Thyroid gland (tissue), 4 donors: ENCODE results near the gene TRAK1. TPM values are rescaled to one million over a fixed set of nuclear protein-coding genes. Genes with fewer than 3 reads are reported as not detected.

ENCODE experiments used
- DNase-seq, 2 donors: peaks; one replicate each; pipeline ENCODE4 v3.0.0-alpha.2; 2019
- H3K27ac ChIP-seq, 3 donors: fragments of 200-600 bp; sonication (generic); 1 replicate in 2 of 3; 2 replicates in 1 of 3; pipeline ENCODE4 v1.5.1; 2016 to 2019; ENCODE audit warnings: mild to moderate bottlenecking in 1 of 3, moderate library complexity in 1 of 3
- H3K27me3 ChIP-seq: fragments of 200-600 bp; sonication (generic); one replicate; pipeline ENCODE4 v1.5.1; 2019
- H3K36me3 ChIP-seq, 2 donors: fragments of 200-600 bp; sonication (generic); one replicate each; pipeline ENCODE4 v1.5.1; 2016 to 2019
- H3K4me1 ChIP-seq, 2 donors: fragments of 200-600 bp; sonication (generic); one replicate each; pipeline ENCODE4 v1.5.1; 2017 to 2019
- H3K4me3 ChIP-seq, 3 donors: fragments of 200-600 bp; sonication (generic); replicated peaks in 1 of 3; 1 replicate in 2 of 3; 2 replicates in 1 of 3; pipeline ENCODE4 v1.5.1; 2016; ENCODE audit warnings: mild to moderate bottlenecking in 1 of 3
- H3K9me3 ChIP-seq: fragments of 200-600 bp; sonication (generic); one replicate; pipeline ENCODE4 v1.5.1; 2017
- POLR2A ChIP-seq, 2 donors: fragments of 450-650 bp; IDR thresholded peaks; one replicate each; pipeline ENCODE4 v1.6.1; 2017; ENCODE audit warnings: antibody characterized with exemption in 2 of 2, mild to moderate bottlenecking in 2 of 2, moderate library complexity in 1 of 2
- WGBS, 2 donors: methylation state at CpG; one replicate each; pipeline ENCODE4 v1.1.5; 2017; 5-methylcytosine and 5-hydroxymethylcytosine counted together
- intact Hi-C: fragments of 100-400 bp; cut with DNase I; formaldehyde crosslinking; loops from one replicate; pipeline ENCODE4 v1.15.1; 2023
- total RNA-seq, 4 donors: library from RNA; depleted of rRNA; stranded (reverse); fragments of >200 nt; gene quantifications; one replicate each; pipeline ENCODE4 v1.2.3, GENCODE V29; 2016
- TF ChIP-seq, protein P1 (sequence below), 6 experiments: fragments of 200-600 bp in 3 of 6; fragments of 450-650 bp in 3 of 6; sonication (generic) in 3 of 6; IDR thresholded peaks; one replicate each; pipeline ENCODE4 v1.5.1; 2016 to 2019; ENCODE audit warnings: antibody characterized with exemption in 6 of 6, mild to moderate bottlenecking in 2 of 6, inconsistent platforms in 1 of 6, moderate library complexity in 1 of 6

The TRAK1 gene
- total RNA-seq, 4 donors from 2014 or later = 46.1 to 87.8 (median 76.4) TPM

DNA sequence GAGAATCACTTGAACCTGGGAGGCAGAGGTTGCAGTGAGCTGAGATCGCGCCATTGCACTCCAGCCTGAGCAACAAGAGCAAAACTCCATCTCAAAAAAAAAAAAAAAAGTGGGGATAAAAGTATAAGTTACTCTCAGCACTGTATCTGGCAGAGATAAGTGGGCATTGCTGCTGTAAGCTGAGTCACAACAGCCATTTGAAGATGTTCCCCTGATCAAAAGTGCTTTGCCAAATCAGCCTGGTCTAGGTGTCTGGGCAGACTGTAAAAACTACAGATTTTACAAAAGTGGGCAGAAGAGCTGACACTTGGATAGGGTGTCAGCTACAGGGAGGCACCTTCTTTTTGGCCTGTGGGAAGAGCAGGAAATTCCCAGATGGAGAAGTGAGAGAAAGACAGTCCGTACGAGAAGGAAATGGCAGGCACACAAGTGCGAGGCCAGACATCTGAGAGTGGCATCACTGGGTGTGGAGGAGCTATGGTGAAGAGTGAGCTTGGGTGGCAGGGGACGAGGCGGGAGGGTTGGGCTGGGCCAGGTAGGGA lies 78.5 kb downstream of the TRAK1 start:
- intact Hi-C loops = no loop called here
- no peak overlapping the region for H3K4me3 ChIP-seq
- TF ChIP-seq POLR2A (IDR thresholded peaks at IDR 0.05) = no peak
- TF ChIP-seq, protein P1, sequence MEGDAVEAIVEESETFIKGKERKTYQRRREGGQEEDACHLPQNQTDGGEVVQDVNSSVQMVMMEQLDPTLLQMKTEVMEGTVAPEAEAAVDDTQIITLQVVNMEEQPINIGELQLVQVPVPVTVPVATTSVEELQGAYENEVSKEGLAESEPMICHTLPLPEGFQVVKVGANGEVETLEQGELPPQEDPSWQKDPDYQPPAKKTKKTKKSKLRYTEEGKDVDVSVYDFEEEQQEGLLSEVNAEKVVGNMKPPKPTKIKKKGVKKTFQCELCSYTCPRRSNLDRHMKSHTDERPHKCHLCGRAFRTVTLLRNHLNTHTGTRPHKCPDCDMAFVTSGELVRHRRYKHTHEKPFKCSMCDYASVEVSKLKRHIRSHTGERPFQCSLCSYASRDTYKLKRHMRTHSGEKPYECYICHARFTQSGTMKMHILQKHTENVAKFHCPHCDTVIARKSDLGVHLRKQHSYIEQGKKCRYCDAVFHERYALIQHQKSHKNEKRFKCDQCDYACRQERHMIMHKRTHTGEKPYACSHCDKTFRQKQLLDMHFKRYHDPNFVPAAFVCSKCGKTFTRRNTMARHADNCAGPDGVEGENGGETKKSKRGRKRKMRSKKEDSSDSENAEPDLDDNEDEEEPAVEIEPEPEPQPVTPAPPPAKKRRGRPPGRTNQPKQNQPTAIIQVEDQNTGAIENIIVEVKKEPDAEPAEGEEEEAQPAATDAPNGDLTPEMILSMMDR (IDR thresholded peaks at IDR 0.05) = no peak
- no peak for DNase-seq
- H3K27me3 ChIP-seq = no peaks in the 10 kb centered on the region
- peaks cover 13 to 22% of the 10 kb centered on the region in 2 donors for H3K4me1 ChIP-seq
- no peak overlapping the region for H3K27ac ChIP-seq
- WGBS, 2 donors = 90 to 94% methylated on average over 7 of the region's 7 CpGs
- H3K9me3 ChIP-seq = no peaks in the 10 kb centered on the region
- H3K36me3 ChIP-seq = no peaks in the 10 kb centered on the region

DNA sequence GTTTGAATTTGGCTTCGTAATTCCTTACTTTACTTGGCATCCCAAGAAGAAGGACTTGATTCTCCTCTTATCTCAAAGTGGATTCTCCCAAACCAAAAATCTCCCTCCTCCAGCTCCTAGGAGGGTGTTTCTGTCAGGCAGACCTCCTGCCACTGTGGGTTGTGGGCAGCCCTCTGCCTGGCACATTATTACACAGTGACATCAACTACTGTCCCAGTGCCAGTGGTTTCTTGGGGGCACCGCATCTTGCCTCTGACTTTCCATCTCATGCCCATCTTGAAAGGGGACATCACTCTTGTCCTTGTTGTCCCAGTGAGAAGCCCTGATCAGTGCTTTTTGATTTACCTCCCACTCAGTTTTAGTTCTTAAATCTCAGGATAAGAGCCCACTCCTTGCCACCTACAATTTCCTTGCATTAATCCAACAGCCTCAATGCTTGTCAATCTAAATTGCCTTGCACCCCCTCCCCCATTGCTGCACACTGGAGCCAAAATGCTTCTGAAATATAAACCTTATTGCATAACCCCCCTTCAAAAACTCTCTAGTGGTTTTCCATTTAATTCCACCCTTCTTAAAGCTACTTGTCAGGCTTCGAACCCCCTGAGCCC lies 81.0 kb downstream of the TRAK1 start:
- no peak overlapping the region for H3K4me3 ChIP-seq
- H3K9me3 ChIP-seq = no peaks in the 10 kb centered on the region
- no peaks in the 10 kb centered on the region for H3K36me3 ChIP-seq
- DNase-seq = no peak
- no peak overlapping the region for H3K27ac ChIP-seq
- intact Hi-C loops = no loop called here
- peaks cover 4 to 7% of the 10 kb centered on the region in 2 donors for H3K4me1 ChIP-seq
- 94 to 96% methylated on average over 3 of the region's 3 CpGs for WGBS, 2 donors
- no peak for TF ChIP-seq POLR2A (IDR thresholded peaks at IDR 0.05)
- TF ChIP-seq, protein P1 (IDR thresholded peaks at IDR 0.05) = no peak
- no peaks in the 10 kb centered on the region for H3K27me3 ChIP-seq

DNA sequence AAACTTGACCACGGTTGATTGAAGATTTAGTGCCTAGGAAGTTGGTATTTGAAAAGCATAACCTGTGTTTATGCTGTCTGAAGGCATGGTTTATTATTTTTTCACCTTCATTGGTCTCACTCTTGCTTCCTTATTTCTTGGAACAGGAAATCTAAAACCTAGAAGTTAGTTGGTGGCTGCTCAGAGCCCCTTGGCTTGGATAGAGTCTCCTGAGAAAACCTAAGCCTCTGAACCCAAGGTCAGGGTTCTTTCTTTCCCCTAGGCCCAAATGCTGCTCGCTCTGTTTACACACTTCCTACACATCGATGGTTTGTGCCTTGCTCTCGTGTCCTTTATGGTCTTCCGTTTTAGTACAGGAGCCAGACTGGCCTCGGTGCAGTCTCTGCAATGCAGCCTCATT lies 82.2 kb downstream of the TRAK1 start:
- no peak for TF ChIP-seq POLR2A (IDR thresholded peaks at IDR 0.05)
- TF ChIP-seq, protein P1 (IDR thresholded peaks at IDR 0.05) = no peak
- Histone ChIP-seq H3K27ac (no peak overlapping the region), H3K27me3 (no peaks in the 10 kb centered on the region), H3K4me1 (peaks cover 4 to 7% of the 10 kb centered on the region in 2 donors), H3K4me3 (no peak overlapping the region), H3K9me3 (no peaks in the 10 kb centered on the region), H3K36me3 (no peaks in the 10 kb centered on the region)
- WGBS, 2 donors = 61 to 62% methylated on average over 6 of the region's 6 CpGs
- intact Hi-C loops = no loop called here
- DNase-seq = no peak

DNA sequence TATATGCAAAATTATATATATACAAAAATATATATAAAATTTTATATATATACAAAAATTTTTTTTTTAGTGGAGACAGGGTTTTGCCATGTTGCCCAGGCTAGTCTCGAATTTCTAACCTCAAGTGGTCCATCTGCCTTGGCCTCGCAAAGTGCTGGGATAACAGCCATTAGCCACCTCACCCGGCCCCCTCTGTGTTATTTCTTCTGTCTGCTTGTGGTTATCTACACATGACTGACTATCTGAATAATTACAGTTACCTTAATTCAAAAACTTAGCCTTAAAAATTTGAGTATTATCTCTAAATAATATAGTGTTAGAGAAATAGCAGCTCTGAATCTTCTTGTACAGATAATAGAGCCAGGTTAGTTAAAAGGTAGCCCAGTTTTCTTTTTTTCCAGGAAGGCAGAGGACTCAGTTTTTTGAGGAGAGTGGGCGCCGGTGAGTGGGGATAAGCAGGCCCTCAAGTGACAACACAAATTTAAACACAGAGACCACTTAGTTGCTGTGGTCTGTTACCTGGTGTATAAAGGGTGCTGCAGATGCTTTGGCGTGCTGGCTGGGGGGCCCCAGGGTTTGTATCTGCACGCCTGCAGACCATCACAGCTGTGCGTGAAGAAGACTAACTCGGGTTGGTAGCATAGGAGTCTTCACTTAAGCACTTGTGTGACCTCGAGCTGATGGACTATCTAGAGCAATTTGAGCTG lies 83.7 kb downstream of the TRAK1 start:
- no peaks in the 10 kb centered on the region for H3K36me3 ChIP-seq
- H3K9me3 ChIP-seq = no peaks in the 10 kb centered on the region
- intact Hi-C loops = no loop called here
- no peak overlapping the region for H3K4me3 ChIP-seq
- WGBS, 2 donors = 91 to 92% methylated on average over 10 of the region's 10 CpGs
- H3K4me1 ChIP-seq = peaks cover 12 to 18% of the 10 kb centered on the region in 2 donors
- DNase-seq = no peak
- TF ChIP-seq POLR2A (IDR thresholded peaks at IDR 0.05) = no peak
- TF ChIP-seq, protein P1 (IDR thresholded peaks at IDR 0.05) = no peak
- H3K27ac ChIP-seq = no peak overlapping the region
- no peaks in the 10 kb centered on the region for H3K27me3 ChIP-seq
